ENCODE results near the gene PNKP.

DNA sequence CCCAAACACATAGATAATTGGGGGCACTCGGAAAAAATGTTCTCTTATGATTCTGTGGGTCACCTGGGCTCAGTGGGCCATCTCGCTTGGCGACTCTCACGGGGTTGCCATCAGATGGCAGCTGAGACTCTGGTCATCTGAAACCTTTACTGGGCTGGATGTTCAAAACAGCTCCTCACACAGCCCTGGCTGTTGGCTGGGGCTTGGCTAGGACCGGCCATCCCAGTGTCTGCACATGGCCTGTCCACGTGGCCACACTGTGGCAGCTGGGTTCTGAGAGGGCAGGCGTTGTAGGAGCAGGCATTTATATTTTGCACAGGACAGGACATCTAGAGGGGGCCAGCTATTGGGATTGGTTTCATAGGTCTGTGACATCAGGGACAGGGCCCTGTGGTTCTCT lies 33.8 kb downstream of the PNKP start:
- TF ChIP-seq POLR2A (IDR thresholded peaks at IDR 0.05; ENCODE audit: low read depth, low read length): no peak
- TF ChIP-seq TAF1 (IDR thresholded peaks at IDR 0.05; ENCODE audit: borderline replicate concordance, low read depth, low read length): no peak
- TF ChIP-seq POLR2AphosphoS5 (IDR thresholded peaks at IDR 0.05; ENCODE audit: low read depth, low read length): no peak
